GM19438 (cell line): ENCODE results near the gene ITPRID2.

Experiments used
- ATAC-seq: cut with Tn5 transposase; IDR thresholded peaks from one replicate; pipeline ENCODE4 v1.9.1; 2021; ENCODE audit warnings: low read depth; ENCODE audit not compliant: unreplicated experiment

ITPRID2 gene

GRCh38 chr2:181891258-181891965, at the start of gene ITPRID2:
TSS of gene ITPRID2 (plus strand) at chr2:181891730. CDS start at chr2:181892067, 337 bp downstream.
- ATAC-seq: peak; percentile 82

- no peak for ATAC-seq
Measured at GRCh38 chr2:181844551-181845290, 46.8 kb upstream of the ITPRID2 start.

GRCh38 chr2:181846399-181847197, 44.9 kb upstream of the ITPRID2 start:
- no peak for ATAC-seq

- ATAC-seq: no peak
Measured at GRCh38 chr2:181847198-181847556, 44.4 kb upstream of the ITPRID2 start.

GRCh38 chr2:181847702-181848101, 43.8 kb upstream of the ITPRID2 start:
- no peak for ATAC-seq

GRCh38 chr2:181848261-181848886, 43.2 kb upstream of the ITPRID2 start:
- ATAC-seq: no peak

- ATAC-seq: no peak
Measured at GRCh38 chr2:181849601-181850000, 41.9 kb upstream of the ITPRID2 start.

GRCh38 chr2:181850936-181851560, 40.5 kb upstream of the ITPRID2 start:
- peak; percentile 50 for ATAC-seq

GRCh38 chr2:181851726-181852125, 39.8 kb upstream of the ITPRID2 start:
- no peak for ATAC-seq

- no peak for ATAC-seq
Measured at GRCh38 chr2:181853696-181854095, 37.8 kb upstream of the ITPRID2 start.

- ATAC-seq: no peak
Measured at GRCh38 chr2:181857483-181857882, 34.0 kb upstream of the ITPRID2 start.

- no peak for ATAC-seq
Measured at GRCh38 chr2:181858600-181858999, 32.9 kb upstream of the ITPRID2 start.

- no peak for ATAC-seq
Measured at GRCh38 chr2:181859123-181859522, 32.4 kb upstream of the ITPRID2 start.

- no peak for ATAC-seq
Measured at GRCh38 chr2:181859803-181860202, 31.7 kb upstream of the ITPRID2 start.

- ATAC-seq: no peak
Measured at GRCh38 chr2:181861379-181861778, 30.2 kb upstream of the ITPRID2 start.

GRCh38 chr2:181862583-181863281, 28.8 kb upstream of the ITPRID2 start:
- ATAC-seq: no peak

- ATAC-seq: no peak
Measured at GRCh38 chr2:181872178-181872577, 19.4 kb upstream of the ITPRID2 start.

GRCh38 chr2:181876614-181877063, 14.9 kb upstream of the ITPRID2 start:
- no peak for ATAC-seq

- ATAC-seq: no peak
Measured at GRCh38 chr2:181877181-181877664, 14.3 kb upstream of the ITPRID2 start.

- ATAC-seq: no peak
Measured at GRCh38 chr2:181878448-181878847, 13.1 kb upstream of the ITPRID2 start.
